Measurements from ENCODE around the gene HS6ST3. TPM values are rescaled to one million over a fixed set of nuclear protein-coding genes. Genes with fewer than 3 reads are reported as not detected.

Gene HS6ST3
- total RNA-seq, 1 experiment from 2014 or later = 1.2 TPM

DNA sequence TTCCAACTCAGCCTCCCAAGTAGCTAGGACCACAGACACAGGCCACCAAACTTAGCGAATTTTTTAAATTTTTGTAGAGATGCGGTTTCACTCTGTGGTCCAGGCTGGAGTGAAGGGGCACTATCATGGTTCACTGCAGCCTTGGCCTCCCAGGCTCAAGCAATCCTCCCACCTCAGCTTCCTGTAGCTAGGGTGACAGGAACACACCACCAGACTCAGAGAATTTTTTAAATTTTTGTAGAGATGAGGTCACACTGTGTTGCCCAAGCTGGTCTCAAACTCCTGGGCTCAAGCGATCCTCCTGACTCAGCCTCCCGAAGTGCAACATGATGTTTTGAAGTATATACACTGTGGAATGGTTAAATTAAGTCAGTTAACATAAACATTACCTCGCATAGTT is 640.8 kb downstream of the HS6ST3 start:
- H3K27ac Mint-ChIP-seq = no peak overlapping the region
- peaks cover 13% of the 10 kb centered on the region; the same call in 1 of the 2 replicates for H3K36me3 Mint-ChIP-seq
- ChIA-PET POLR2A (no interaction called here), CTCF (no interaction called here)
- H3K4me1 Mint-ChIP-seq = no peaks in the 10 kb centered on the region
- no peak overlapping the region for H3K4me3 Mint-ChIP-seq
- H3K9me3 Mint-ChIP-seq = peaks cover 29% of the 10 kb centered on the region
- TF ChIP-seq GRHL2 (CRISPR knock-in tag; IDR thresholded peaks at IDR 0.05; ENCODE audit: insufficient replicate concordance, severe bottlenecking) = no peak
- TF ChIP-seq, protein P1, sequence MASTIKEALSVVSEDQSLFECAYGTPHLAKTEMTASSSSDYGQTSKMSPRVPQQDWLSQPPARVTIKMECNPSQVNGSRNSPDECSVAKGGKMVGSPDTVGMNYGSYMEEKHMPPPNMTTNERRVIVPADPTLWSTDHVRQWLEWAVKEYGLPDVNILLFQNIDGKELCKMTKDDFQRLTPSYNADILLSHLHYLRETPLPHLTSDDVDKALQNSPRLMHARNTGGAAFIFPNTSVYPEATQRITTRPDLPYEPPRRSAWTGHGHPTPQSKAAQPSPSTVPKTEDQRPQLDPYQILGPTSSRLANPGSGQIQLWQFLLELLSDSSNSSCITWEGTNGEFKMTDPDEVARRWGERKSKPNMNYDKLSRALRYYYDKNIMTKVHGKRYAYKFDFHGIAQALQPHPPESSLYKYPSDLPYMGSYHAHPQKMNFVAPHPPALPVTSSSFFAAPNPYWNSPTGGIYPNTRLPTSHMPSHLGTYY (CRISPR knock-in tag; IDR thresholded peaks at IDR 0.05) = no peak
- TF ChIP-seq NR1H2 (CRISPR knock-in tag; IDR thresholded peaks at IDR 0.05) = no peak
- TF ChIP-seq NFE2L1 (CRISPR knock-in tag; IDR thresholded peaks at IDR 0.05) = no peak
- TF ChIP-seq ELF4 (CRISPR knock-in tag; IDR thresholded peaks at IDR 0.05; ENCODE audit: low read depth) = no peak
- no peaks in the 10 kb centered on the region; the same call in 1 of the 2 replicates for H3K27me3 Mint-ChIP-seq (ENCODE audit: low read depth)
- ATAC-seq (no peak), DNase-seq (ENCODE audit: low spot score) (no peak)

DNA sequence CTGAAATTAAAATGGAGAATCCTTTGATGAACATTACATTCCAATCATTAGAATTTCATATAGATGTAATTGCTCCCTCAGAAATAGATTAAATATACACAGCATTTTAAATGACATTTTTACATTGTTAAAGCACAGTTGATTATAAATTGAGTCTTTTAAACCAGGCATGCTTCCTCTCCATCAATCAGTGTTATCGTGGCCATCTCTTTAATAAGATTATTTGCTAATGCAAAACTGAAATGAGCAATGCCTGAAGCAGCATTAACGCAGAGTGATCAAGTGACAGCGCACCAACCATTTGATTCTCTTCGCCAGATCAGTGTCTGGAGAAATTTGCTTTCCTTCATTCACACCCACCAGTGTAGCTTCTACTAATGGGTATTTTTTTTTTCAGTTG is 644.6 kb downstream of the HS6ST3 start:
- no peak overlapping the region for H3K4me3 Mint-ChIP-seq
- no peaks in the 10 kb centered on the region for H3K27me3 Mint-ChIP-seq (ENCODE audit: low read depth)
- ChIA-PET POLR2A (no interaction called here), CTCF (no interaction called here)
- H3K27ac Mint-ChIP-seq = no peak overlapping the region
- peaks cover 16% of the 10 kb centered on the region for H3K9me3 Mint-ChIP-seq
- no peak for TF ChIP-seq GABPB1 (CRISPR knock-in tag; IDR thresholded peaks at IDR 0.05)
- TF ChIP-seq IRF2 (CRISPR knock-in tag; IDR thresholded peaks at IDR 0.05; ENCODE audit: borderline replicate concordance, low read depth) = no peak
- TF ChIP-seq RELA (CRISPR knock-in tag; IDR thresholded peaks at IDR 0.05; ENCODE audit: borderline replicate concordance) = no peak
- TF ChIP-seq, protein P2, sequence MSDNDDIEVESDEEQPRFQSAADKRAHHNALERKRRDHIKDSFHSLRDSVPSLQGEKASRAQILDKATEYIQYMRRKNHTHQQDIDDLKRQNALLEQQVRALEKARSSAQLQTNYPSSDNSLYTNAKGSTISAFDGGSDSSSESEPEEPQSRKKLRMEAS (CRISPR knock-in tag; IDR thresholded peaks at IDR 0.05) = no peak
- no peak for TF ChIP-seq GRHL2 (CRISPR knock-in tag; IDR thresholded peaks at IDR 0.05; ENCODE audit: insufficient replicate concordance, severe bottlenecking)
- TF ChIP-seq, protein P3, sequence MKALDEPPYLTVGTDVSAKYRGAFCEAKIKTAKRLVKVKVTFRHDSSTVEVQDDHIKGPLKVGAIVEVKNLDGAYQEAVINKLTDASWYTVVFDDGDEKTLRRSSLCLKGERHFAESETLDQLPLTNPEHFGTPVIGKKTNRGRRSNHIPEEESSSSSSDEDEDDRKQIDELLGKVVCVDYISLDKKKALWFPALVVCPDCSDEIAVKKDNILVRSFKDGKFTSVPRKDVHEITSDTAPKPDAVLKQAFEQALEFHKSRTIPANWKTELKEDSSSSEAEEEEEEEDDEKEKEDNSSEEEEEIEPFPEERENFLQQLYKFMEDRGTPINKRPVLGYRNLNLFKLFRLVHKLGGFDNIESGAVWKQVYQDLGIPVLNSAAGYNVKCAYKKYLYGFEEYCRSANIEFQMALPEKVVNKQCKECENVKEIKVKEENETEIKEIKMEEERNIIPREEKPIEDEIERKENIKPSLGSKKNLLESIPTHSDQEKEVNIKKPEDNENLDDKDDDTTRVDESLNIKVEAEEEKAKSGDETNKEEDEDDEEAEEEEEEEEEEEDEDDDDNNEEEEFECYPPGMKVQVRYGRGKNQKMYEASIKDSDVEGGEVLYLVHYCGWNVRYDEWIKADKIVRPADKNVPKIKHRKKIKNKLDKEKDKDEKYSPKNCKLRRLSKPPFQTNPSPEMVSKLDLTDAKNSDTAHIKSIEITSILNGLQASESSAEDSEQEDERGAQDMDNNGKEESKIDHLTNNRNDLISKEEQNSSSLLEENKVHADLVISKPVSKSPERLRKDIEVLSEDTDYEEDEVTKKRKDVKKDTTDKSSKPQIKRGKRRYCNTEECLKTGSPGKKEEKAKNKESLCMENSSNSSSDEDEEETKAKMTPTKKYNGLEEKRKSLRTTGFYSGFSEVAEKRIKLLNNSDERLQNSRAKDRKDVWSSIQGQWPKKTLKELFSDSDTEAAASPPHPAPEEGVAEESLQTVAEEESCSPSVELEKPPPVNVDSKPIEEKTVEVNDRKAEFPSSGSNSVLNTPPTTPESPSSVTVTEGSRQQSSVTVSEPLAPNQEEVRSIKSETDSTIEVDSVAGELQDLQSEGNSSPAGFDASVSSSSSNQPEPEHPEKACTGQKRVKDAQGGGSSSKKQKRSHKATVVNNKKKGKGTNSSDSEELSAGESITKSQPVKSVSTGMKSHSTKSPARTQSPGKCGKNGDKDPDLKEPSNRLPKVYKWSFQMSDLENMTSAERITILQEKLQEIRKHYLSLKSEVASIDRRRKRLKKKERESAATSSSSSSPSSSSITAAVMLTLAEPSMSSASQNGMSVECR (CRISPR knock-in tag; IDR thresholded peaks at IDR 0.05; ENCODE audit: borderline replicate concordance) = no peak
- no peak for TF ChIP-seq MYBL2 (CRISPR knock-in tag; IDR thresholded peaks at IDR 0.05)
- no peak for TF ChIP-seq JAZF1 (CRISPR knock-in tag; IDR thresholded peaks at IDR 0.05)
- TF ChIP-seq, protein P4, sequence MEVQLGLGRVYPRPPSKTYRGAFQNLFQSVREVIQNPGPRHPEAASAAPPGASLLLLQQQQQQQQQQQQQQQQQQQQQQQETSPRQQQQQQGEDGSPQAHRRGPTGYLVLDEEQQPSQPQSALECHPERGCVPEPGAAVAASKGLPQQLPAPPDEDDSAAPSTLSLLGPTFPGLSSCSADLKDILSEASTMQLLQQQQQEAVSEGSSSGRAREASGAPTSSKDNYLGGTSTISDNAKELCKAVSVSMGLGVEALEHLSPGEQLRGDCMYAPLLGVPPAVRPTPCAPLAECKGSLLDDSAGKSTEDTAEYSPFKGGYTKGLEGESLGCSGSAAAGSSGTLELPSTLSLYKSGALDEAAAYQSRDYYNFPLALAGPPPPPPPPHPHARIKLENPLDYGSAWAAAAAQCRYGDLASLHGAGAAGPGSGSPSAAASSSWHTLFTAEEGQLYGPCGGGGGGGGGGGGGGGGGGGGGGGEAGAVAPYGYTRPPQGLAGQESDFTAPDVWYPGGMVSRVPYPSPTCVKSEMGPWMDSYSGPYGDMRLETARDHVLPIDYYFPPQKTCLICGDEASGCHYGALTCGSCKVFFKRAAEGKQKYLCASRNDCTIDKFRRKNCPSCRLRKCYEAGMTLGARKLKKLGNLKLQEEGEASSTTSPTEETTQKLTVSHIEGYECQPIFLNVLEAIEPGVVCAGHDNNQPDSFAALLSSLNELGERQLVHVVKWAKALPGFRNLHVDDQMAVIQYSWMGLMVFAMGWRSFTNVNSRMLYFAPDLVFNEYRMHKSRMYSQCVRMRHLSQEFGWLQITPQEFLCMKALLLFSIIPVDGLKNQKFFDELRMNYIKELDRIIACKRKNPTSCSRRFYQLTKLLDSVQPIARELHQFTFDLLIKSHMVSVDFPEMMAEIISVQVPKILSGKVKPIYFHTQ (CRISPR knock-in tag; IDR thresholded peaks at IDR 0.05) = no peak
- TF ChIP-seq ESRRA (CRISPR knock-in tag; IDR thresholded peaks at IDR 0.05; ENCODE audit: borderline replicate concordance) = no peak
- no peak for TF ChIP-seq JUN (CRISPR knock-in tag; IDR thresholded peaks at IDR 0.05)
- no peak for TF ChIP-seq EMX1 (CRISPR knock-in tag; IDR thresholded peaks at IDR 0.05)
- TF ChIP-seq SOX15 (CRISPR knock-in tag; IDR thresholded peaks at IDR 0.05) = no peak
- TF ChIP-seq, protein P5, sequence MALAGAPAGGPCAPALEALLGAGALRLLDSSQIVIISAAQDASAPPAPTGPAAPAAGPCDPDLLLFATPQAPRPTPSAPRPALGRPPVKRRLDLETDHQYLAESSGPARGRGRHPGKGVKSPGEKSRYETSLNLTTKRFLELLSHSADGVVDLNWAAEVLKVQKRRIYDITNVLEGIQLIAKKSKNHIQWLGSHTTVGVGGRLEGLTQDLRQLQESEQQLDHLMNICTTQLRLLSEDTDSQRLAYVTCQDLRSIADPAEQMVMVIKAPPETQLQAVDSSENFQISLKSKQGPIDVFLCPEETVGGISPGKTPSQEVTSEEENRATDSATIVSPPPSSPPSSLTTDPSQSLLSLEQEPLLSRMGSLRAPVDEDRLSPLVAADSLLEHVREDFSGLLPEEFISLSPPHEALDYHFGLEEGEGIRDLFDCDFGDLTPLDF (CRISPR knock-in tag; IDR thresholded peaks at IDR 0.05) = no peak
- TF ChIP-seq ZNF416 (CRISPR knock-in tag; IDR thresholded peaks at IDR 0.05) = no peak
- no peak for TF ChIP-seq ZNF219 (CRISPR knock-in tag; IDR thresholded peaks at IDR 0.05; ENCODE audit: borderline replicate concordance)
- TF ChIP-seq ZNF263 (CRISPR knock-in tag; IDR thresholded peaks at IDR 0.05; ENCODE audit: low read depth) = no peak
- ATAC-seq (no peak), DNase-seq (ENCODE audit: low spot score) (no peak)
- H3K4me1 Mint-ChIP-seq = no peaks in the 10 kb centered on the region
- no peaks in the 10 kb centered on the region for H3K36me3 Mint-ChIP-seq

Data from WTC11 (cell line).